GM18868 (cell line): ENCODE results near the gene CSRNP2.
"Not testable (repeated sequence)": the region's sequence is repeated elsewhere in the genome, so short reads cannot be mapped to it uniquely, and the experiment has no call there.

Experiments
- ATAC-seq: cut with Tn5 transposase; IDR thresholded peaks from one replicate; pipeline ENCODE4 v1.9.1; 2021; ENCODE audit warnings: mild to moderate bottlenecking, moderate library complexity; ENCODE audit not compliant: unreplicated experiment

Gene CSRNP2

GRCh38 chr12:51083126-51083833, at the start of gene CSRNP2:
CSRNP2 (minus strand) TSS chr12:51083596; CDS start chr12:51076561, 7,035 bp downstream.
- peak; percentile 97 for ATAC-seq

GRCh38 chr12:51132693-51133092, 49.3 kb upstream of the CSRNP2 start:
- ATAC-seq: no peak

GRCh38 chr12:51131745-51132521, 48.5 kb upstream of the CSRNP2 start:
- ATAC-seq: no peak

GRCh38 chr12:51128919-51129318, 45.5 kb upstream of the CSRNP2 start:
- no peak for ATAC-seq

- no peak for ATAC-seq
Measured at GRCh38 chr12:51127050-51127729, 43.8 kb upstream of the CSRNP2 start.

- ATAC-seq: no peak
Measured at GRCh38 chr12:51126297-51126696, 42.9 kb upstream of the CSRNP2 start.

GRCh38 chr12:51124504-51124903, 41.1 kb upstream of the CSRNP2 start:
- ATAC-seq: no peak

GRCh38 chr12:51122844-51123243, 39.4 kb upstream of the CSRNP2 start:
- ATAC-seq: no peak

- no peak for ATAC-seq
Measured at GRCh38 chr12:51118706-51119105, 35.3 kb upstream of the CSRNP2 start.

- ATAC-seq: no peak
Measured at GRCh38 chr12:51115533-51115932, 32.1 kb upstream of the CSRNP2 start.

- no peak for ATAC-seq
Measured at GRCh38 chr12:51108136-51108535, 24.7 kb upstream of the CSRNP2 start.

- no peak for ATAC-seq
Measured at GRCh38 chr12:51103977-51104376, 20.6 kb upstream of the CSRNP2 start.

GRCh38 chr12:51098611-51099010, 15.2 kb upstream of the CSRNP2 start:
- no peak for ATAC-seq

GRCh38 chr12:51090705-51091229, 7.4 kb upstream of the CSRNP2 start:
- ATAC-seq: no peak

- no peak for ATAC-seq
Measured at GRCh38 chr12:51087818-51088217, 4.4 kb upstream of the CSRNP2 start.

- ATAC-seq: no peak
Measured at GRCh38 chr12:51086933-51087332, 3.5 kb upstream of the CSRNP2 start.

- no peak for ATAC-seq
Measured at GRCh38 chr12:51085757-51086156, 2.4 kb upstream of the CSRNP2 start.

GRCh38 chr12:51082561-51083125, 753 bp downstream of the CSRNP2 start:
- ATAC-seq: no peak

- no peak for ATAC-seq
Measured at GRCh38 chr12:51081421-51081820, 2.0 kb downstream of the CSRNP2 start.

- ATAC-seq: no peak
Measured at GRCh38 chr12:51080136-51080535, 3.3 kb downstream of the CSRNP2 start.

GRCh38 chr12:51078866-51079265, 4.5 kb downstream of the CSRNP2 start:
- ATAC-seq: not testable (repeated sequence)
